Adrenal gland (tissue), 5 donors: ENCODE results near the gene ZNF428.

Source experiments
- CTCF ChIP-seq, 6 experiments: fragments of 450-650 bp in 4 of 6; fragments of 200-600 bp in 2 of 6; sonication (generic) in 1 of 6; IDR thresholded peaks; 1 replicate in 5 of 6; 2 replicates in 1 of 6; pipeline versions ENCODE4 v1.5.1 to v1.8.0; 2016 to 2021; ENCODE audit warnings: antibody characterized with exemption in 6 of 6, mild to moderate bottlenecking in 2 of 6, moderate library complexity in 1 of 6
- POLR2A ChIP-seq, 2 donors: fragments of 450-650 bp; IDR thresholded peaks; one replicate each; pipeline ENCODE4 v1.6.1; 2017; ENCODE audit warnings: antibody characterized with exemption in 2 of 2, mild to moderate bottlenecking in 2 of 2, moderate library complexity in 1 of 2
- donor health status: DM: no; HTN: no; CAD: no.

- no peak for TF ChIP-seq CTCF (IDR thresholded peaks at IDR 0.05)
- no peak for TF ChIP-seq POLR2A (IDR thresholded peaks at IDR 0.05)
Measured at GRCh38 chr19:43660301-43660970, 41.0 kb upstream of the ZNF428 start.
